IPS-NIHi11 (cell line): Measurements from ENCODE around the gene OTOGL.
"Not testable (repeated sequence)": the region's sequence is repeated elsewhere in the genome, so short reads cannot be mapped to it uniquely, and the experiment has no call there.

Experiments used
- DNase-seq: peaks from one replicate; pipeline ENCODE4 v3.0.0; 2012; ENCODE audit warnings: mixed read lengths, low spot score

OTOGL gene

GRCh38 chr12:80232837-80233236, 133.5 kb downstream of the OTOGL start:
- DNase-seq = no peak

GRCh38 chr12:80233926-80234325, 134.6 kb downstream of the OTOGL start:
- no peak for DNase-seq

- DNase-seq = no peak
Observed at GRCh38 chr12:80234667-80235066, 135.3 kb downstream of the OTOGL start.

GRCh38 chr12:80235944-80236343, 136.6 kb downstream of the OTOGL start:
- DNase-seq = no peak

GRCh38 chr12:80239867-80240266, 140.5 kb downstream of the OTOGL start:
- no peak for DNase-seq

- no peak for DNase-seq
Observed at GRCh38 chr12:80241576-80242273, 142.4 kb downstream of the OTOGL start.

GRCh38 chr12:80242321-80242720, 143.0 kb downstream of the OTOGL start:
- no peak for DNase-seq

GRCh38 chr12:80249581-80249980, 150.2 kb downstream of the OTOGL start:
- DNase-seq = not testable (repeated sequence)

GRCh38 chr12:80257920-80258319, 158.6 kb downstream of the OTOGL start:
- DNase-seq = no peak

GRCh38 chr12:80260269-80260668, 160.9 kb downstream of the OTOGL start:
- DNase-seq = no peak

GRCh38 chr12:80261403-80261802, 162.1 kb downstream of the OTOGL start:
- DNase-seq = no peak

- DNase-seq = no peak
Observed at GRCh38 chr12:80262346-80262745, 163.0 kb downstream of the OTOGL start.

- DNase-seq = no peak
Observed at GRCh38 chr12:80262771-80263170, 163.4 kb downstream of the OTOGL start.

- no peak for DNase-seq
Observed at GRCh38 chr12:80264386-80264785, 165.0 kb downstream of the OTOGL start.

GRCh38 chr12:80264891-80265290, 165.6 kb downstream of the OTOGL start:
- DNase-seq = no peak

- DNase-seq = no peak
Observed at GRCh38 chr12:80268924-80269749, 169.8 kb downstream of the OTOGL start.

- peak; percentile 39 for DNase-seq
Observed at GRCh38 chr12:80269803-80270552, 170.6 kb downstream of the OTOGL start.

- no peak for DNase-seq
Observed at GRCh38 chr12:80271780-80272179, 172.4 kb downstream of the OTOGL start.

- no peak for DNase-seq
Observed at GRCh38 chr12:80272387-80272915, 173.1 kb downstream of the OTOGL start.

GRCh38 chr12:80273144-80273543, 173.8 kb downstream of the OTOGL start:
- no peak for DNase-seq

GRCh38 chr12:80277732-80278131, 178.4 kb downstream of the OTOGL start:
- no peak for DNase-seq

GRCh38 chr12:80282226-80282625, 182.9 kb downstream of the OTOGL start:
- no peak for DNase-seq
